ENCODE measurements around the gene CRLF2.
A peak's percentile ranks its signal among the peaks of the same experiment; 100 is the strongest.
"Not testable (repeated sequence)": the region's sequence is repeated elsewhere in the genome, so short reads cannot be mapped to it uniquely, and the experiment has no call there.

CRLF2 gene

DNA sequence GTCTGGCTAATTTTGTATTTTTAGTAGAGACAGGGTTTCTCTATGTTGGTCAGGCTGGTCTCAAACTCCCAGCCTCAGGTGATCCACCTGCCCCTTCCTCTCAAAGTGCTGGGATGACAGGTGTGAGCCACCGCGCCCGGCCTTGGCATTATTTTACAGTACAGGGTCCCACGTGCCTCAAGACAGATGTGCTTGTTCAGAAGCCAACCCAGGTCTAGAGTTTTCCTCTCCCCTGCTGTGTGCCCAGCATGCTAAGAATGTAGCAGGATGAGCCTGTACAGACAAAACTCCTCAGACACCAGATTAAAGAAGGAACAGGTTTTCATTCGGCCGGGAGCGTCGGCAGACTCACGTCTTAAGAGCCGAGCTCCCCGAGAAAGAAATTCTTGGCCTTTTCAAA is 42.2 kb downstream of the CRLF2 start:
- peaks cover 7% of the 10 kb centered on the region for H3K36me3 Mint-ChIP-seq (ENCODE audit: insufficient read depth)
- H3K4me1 Mint-ChIP-seq (ENCODE audit: low read depth in 2 of 2): peaks cover 0 to 3% of the 10 kb centered on the region in 2 donors
- H3K4me3 Mint-ChIP-seq: no peak overlapping the region
- DNase-seq: no peak
- H3K9me3 Mint-ChIP-seq: peaks cover 0 to 9% of the 10 kb centered on the region in 2 donors
- no peak for ATAC-seq (replicated peaks)
- H3K27me3 Mint-ChIP-seq: no peaks in the 10 kb centered on the region
- H3K27ac Mint-ChIP-seq: no peak overlapping the region

DNA sequence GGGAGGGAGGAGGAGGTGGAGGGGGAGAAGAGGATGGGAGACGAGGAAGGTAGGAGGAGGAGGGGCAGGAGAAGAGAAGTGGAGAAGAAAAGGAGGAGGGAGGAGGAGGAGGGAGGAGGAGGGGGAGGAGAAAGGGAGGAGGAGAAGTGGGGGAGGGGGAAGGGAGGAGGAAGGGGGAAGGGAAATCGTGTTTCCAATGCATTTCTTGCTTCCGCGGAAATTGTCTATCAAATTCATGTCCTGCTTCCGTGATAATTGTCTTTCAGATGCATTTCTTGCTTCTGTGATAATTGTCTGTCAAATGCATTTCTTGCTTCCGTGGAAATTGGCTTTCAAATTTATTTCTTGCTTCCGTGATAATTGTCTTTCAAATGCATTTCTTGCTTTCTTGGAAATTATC is 43.3 kb downstream of the CRLF2 start:
- Mint-ChIP-seq H3K9me3 (peaks cover 0 to 9% of the 10 kb centered on the region in 2 donors), H3K36me3 (ENCODE audit: insufficient read depth) (peaks cover 7% of the 10 kb centered on the region), H3K27me3 (no peaks in the 10 kb centered on the region), H3K4me1 (ENCODE audit: low read depth in 2 of 2) (peaks cover 0 to 3% of the 10 kb centered on the region in 2 donors), H3K4me3 (no peak overlapping the region), H3K27ac (no peak overlapping the region)
- ATAC-seq (replicated peaks) (no peak), DNase-seq (no peak)

- peaks cover 7% of the 10 kb centered on the region for H3K36me3 Mint-ChIP-seq (ENCODE audit: insufficient read depth)
- no peak overlapping the region for H3K4me3 Mint-ChIP-seq
- H3K27me3 Mint-ChIP-seq: peaks cover 6 to 8% of the 10 kb centered on the region in 2 donors
- DNase-seq (no peak), ATAC-seq (replicated peaks) (no peak)
- peaks cover 0 to 8% of the 10 kb centered on the region in 2 donors for H3K9me3 Mint-ChIP-seq
- peaks cover 0 to 3% of the 10 kb centered on the region in 2 donors for H3K4me1 Mint-ChIP-seq (ENCODE audit: low read depth in 2 of 2)
- H3K27ac Mint-ChIP-seq: no peak overlapping the region
Measured at GRCh38 chrX:1167918-1168481, 44.4 kb downstream of the CRLF2 start.

- Mint-ChIP-seq H3K9me3 (peaks cover 0 to 9% of the 10 kb centered on the region in 2 donors), H3K27ac (no peak overlapping the region), H3K27me3 (peaks cover 10% of the 10 kb centered on the region in 2 donors), H3K36me3 (ENCODE audit: insufficient read depth) (peaks cover 7% of the 10 kb centered on the region), H3K4me1 (ENCODE audit: low read depth in 2 of 2) (peaks cover 0 to 3% of the 10 kb centered on the region in 2 donors), H3K4me3 (no peak overlapping the region)
- DNase-seq (no peak), ATAC-seq (replicated peaks) (no peak)
Measured at GRCh38 chrX:1167466-1167865, 45.0 kb downstream of the CRLF2 start.

DNA sequence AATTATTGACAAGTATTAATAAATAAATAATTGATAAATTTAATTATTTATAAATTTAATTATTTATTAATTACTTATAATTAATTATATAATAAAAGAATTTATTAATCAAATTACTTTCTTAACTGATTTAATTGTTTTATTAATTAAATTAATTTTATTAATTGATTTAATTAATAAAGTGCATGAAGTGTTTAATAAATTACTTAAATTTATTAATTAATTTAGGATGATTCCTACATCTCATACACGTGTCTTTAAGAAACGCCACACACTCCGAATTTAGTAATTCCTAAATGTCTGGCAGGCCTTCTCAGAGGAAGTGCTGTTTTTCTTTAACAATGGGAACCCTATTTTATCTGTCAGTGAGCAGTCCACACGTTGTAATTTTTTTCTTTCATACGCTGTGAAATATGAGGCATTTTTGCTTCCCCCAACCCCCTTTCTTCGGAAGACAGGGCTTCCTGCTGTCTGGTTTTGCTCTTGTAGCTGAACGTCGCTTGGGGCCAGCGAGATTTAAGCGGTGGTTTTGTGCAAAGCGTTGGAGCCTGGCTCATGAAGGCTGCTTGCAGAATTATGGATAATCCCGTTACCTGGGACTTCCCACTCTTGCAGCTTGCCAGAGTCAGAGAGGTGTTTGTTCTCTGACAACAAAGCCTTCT is 46.8 kb downstream of the CRLF2 start:
- H3K9me3 Mint-ChIP-seq: peaks cover 3 to 13% of the 10 kb centered on the region in 2 donors
- DNase-seq (no peak), ATAC-seq (replicated peaks) (peak; percentile 33)
- no peak overlapping the region for H3K27ac Mint-ChIP-seq
- peaks cover 8% of the 10 kb centered on the region for H3K36me3 Mint-ChIP-seq (ENCODE audit: insufficient read depth)
- no peak overlapping the region for H3K4me3 Mint-ChIP-seq
- H3K27me3 Mint-ChIP-seq: peaks cover 10 to 14% of the 10 kb centered on the region in 2 donors
- peaks cover 3% of the 10 kb centered on the region in 2 donors for H3K4me1 Mint-ChIP-seq (ENCODE audit: low read depth in 2 of 2)

DNA sequence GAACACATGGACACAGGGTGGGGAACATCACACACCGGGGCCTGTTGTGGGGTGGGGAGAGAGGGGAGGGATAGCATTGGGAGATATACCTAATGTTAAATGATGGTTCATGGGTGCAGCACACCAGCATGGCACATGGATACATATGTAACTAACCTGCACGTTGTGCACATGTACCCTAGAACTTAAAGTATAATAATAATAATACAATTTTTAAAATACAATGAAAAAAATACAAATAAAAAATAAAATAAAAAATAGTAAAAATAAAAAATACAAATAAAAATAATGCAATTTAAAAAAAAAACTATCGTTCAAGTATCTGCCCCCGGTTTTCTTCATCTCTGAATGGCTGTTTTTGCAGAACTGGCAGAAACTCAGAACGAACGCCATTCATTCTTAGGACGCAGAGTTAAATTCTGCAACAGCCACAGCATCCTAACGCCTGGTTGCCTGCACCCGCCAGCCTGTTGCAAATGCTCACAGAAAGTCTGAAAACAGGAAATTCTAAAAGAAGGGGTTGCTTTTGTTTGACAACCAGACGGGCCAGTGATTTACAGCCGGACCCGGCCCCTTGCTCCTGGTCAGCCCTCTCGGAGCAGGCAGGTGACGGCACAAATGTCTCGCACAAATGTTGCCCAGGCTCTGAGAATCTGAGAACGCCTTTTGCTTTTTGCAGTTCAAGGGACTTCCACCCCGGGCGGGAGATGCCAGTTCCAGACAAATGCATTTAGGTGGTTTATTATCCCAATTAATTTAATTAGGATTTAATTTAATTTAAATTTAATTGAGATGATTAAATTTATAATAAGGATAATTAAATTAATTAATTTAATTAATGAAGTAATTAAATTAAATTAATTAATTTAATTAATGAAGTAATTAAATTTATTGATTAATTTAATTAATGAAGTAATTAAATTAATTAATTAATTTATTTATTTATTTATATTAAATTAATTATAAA is 47.8 kb downstream of the CRLF2 start:
- Mint-ChIP-seq H3K4me3 (no peak overlapping the region), H3K4me1 (ENCODE audit: low read depth in 2 of 2) (peaks cover 4 to 12% of the 10 kb centered on the region in 2 donors), H3K27me3 (peaks cover 10 to 14% of the 10 kb centered on the region in 2 donors), H3K36me3 (ENCODE audit: insufficient read depth) (peaks cover 14% of the 10 kb centered on the region), H3K27ac (no peak overlapping the region), H3K9me3 (peaks cover 14 to 23% of the 10 kb centered on the region in 2 donors)
- DNase-seq: no peak
- ATAC-seq (replicated peaks): no peak

DNA sequence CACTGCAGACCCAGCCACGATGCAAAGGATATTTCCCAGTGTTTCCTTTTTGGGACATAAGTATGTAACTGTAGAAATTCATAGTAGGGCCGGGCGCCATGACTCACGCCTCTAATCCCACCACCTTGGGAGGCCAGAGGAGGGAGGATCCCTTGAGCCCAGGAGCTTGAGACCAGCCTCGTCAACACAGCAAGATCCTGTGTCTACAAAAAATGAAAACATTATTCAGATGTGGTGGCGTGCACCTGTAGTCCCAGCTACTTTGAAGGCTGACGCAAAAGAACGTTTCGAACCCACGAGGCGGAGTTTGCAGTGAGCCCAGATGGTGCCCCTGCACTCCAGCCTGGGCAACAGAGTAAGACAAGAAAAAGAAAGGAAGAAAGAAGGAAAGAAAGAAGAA is 49.2 kb downstream of the CRLF2 start:
- ATAC-seq (replicated peaks) (no peak), DNase-seq (no peak)
- no peak overlapping the region for H3K4me3 Mint-ChIP-seq
- H3K9me3 Mint-ChIP-seq: peaks cover 20 to 25% of the 10 kb centered on the region in 2 donors
- H3K4me1 Mint-ChIP-seq (ENCODE audit: low read depth in 2 of 2): peaks cover 4 to 17% of the 10 kb centered on the region in 2 donors
- peaks cover 10 to 14% of the 10 kb centered on the region in 2 donors for H3K27me3 Mint-ChIP-seq
- H3K27ac Mint-ChIP-seq: no peak overlapping the region
- peaks cover 12% of the 10 kb centered on the region for H3K36me3 Mint-ChIP-seq (ENCODE audit: insufficient read depth)

GRCh38 chrX:1162119-1162916 is 50.1 kb downstream of the CRLF2 start:
- H3K4me3 Mint-ChIP-seq: no peak overlapping the region
- no peak overlapping the region for H3K27ac Mint-ChIP-seq
- H3K36me3 Mint-ChIP-seq (ENCODE audit: insufficient read depth): peaks cover 12% of the 10 kb centered on the region
- ATAC-seq (replicated peaks): no peak
- no peak for DNase-seq
- H3K9me3 Mint-ChIP-seq: peaks cover 20 to 22% of the 10 kb centered on the region in 2 donors
- H3K4me1 Mint-ChIP-seq (ENCODE audit: low read depth in 2 of 2): peaks cover 4 to 17% of the 10 kb centered on the region in 2 donors
- H3K27me3 Mint-ChIP-seq: peaks cover 10 to 14% of the 10 kb centered on the region in 2 donors

- Mint-ChIP-seq H3K9me3 (peaks cover 20 to 22% of the 10 kb centered on the region in 2 donors), H3K36me3 (ENCODE audit: insufficient read depth) (peaks cover 9% of the 10 kb centered on the region), H3K4me3 (no peak overlapping the region), H3K4me1 (ENCODE audit: low read depth in 2 of 2) (peaks cover 1 to 17% of the 10 kb centered on the region in 2 donors), H3K27ac (peak overlapping the region in 1 of 2 donors; percentile 83), H3K27me3 (peaks cover 10 to 14% of the 10 kb centered on the region in 2 donors)
- no peak for DNase-seq
- no peak for ATAC-seq (replicated peaks)
Measured at GRCh38 chrX:1159548-1159947, 52.9 kb downstream of the CRLF2 start.

- not testable (repeated sequence) for H3K4me3 Mint-ChIP-seq; ATAC-seq (replicated peaks); H3K27ac Mint-ChIP-seq; DNase-seq; H3K36me3 Mint-ChIP-seq (ENCODE audit: insufficient read depth); H3K27me3 Mint-ChIP-seq
- peaks cover 18 to 20% of the 10 kb centered on the region in 2 donors for H3K9me3 Mint-ChIP-seq
- peaks cover 1 to 17% of the 10 kb centered on the region in 2 donors for H3K4me1 Mint-ChIP-seq (ENCODE audit: low read depth in 2 of 2)
Measured at GRCh38 chrX:1156681-1157455, 55.6 kb downstream of the CRLF2 start.

DNA sequence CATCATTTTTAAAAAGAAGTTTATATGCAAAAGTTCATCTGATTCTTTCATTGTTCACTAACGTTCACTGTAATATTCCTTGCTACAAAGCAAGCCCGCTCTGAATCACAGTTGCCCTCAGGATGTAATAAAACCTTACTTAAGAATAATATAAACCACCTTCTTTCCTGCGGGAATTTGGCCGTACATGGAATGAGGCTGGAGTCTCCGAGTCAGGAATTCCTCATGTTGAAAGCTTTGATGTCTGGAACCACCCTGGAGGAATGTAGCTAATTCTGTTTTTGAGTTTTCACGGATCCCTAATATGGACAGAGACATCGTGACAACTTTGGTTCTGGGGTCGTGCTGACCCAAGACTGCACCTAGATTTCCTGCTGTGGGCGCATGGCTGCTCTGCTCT is 58.5 kb downstream of the CRLF2 start:
- Mint-ChIP-seq H3K27me3 (no peaks in the 10 kb centered on the region), H3K4me3 (no peak overlapping the region), H3K36me3 (ENCODE audit: insufficient read depth) (peaks cover 2% of the 10 kb centered on the region), H3K4me1 (ENCODE audit: low read depth in 2 of 2) (no peaks in the 10 kb centered on the region), H3K9me3 (peaks cover 0 to 6% of the 10 kb centered on the region in 2 donors), H3K27ac (no peak overlapping the region)
- no peak for DNase-seq
- no peak for ATAC-seq (replicated peaks)

DNA sequence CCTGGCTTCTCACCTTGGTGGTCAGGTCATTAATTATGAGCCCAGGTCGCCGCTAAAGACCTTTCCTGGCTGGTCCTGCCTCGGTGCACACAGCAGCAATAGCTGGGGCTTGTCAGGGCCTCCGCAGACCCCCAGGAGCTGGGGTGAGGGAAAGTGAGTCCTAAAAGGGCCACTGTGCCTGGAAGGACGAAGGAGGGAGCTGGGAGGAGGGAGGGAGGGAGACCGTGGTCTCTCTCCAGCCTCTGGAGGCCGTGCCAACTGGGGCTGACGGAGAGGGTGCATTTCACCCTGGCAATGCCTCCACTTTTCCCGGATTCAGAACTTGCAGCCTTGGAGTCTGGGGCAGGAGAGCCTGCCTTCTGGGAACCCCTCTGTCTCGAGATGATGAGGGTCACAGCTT is 60.4 kb downstream of the CRLF2 start:
- Mint-ChIP-seq H3K4me3 (no peak overlapping the region), H3K9me3 (peaks cover 0 to 4% of the 10 kb centered on the region in 2 donors), H3K36me3 (ENCODE audit: insufficient read depth) (peaks cover 2% of the 10 kb centered on the region), H3K27me3 (no peaks in the 10 kb centered on the region), H3K27ac (no peak overlapping the region), H3K4me1 (ENCODE audit: low read depth in 2 of 2) (no peaks in the 10 kb centered on the region)
- DNase-seq: no peak
- ATAC-seq (replicated peaks): no peak
